HepG2 (cell line): ENCODE measurements around the gene CPM. TPM values are rescaled to one million over a fixed set of nuclear protein-coding genes. Genes with fewer than 3 reads are reported as not detected.

Experiments
- GLMP ChIP-seq: sonication (generic); formaldehyde crosslinking; IDR thresholded peaks from 2 replicates; pipeline ENCODE4 v1.9.0; 2021; ENCODE audit warnings: missing genetic modification reagents, mild to moderate bottlenecking, borderline replicate concordance
- NONO ChIP-seq, 2 experiments: fragments of 450-650 bp in 1 of 2; sonication (generic) in 1 of 2; formaldehyde crosslinking in 1 of 2; IDR thresholded peaks in 1 of 2; conservative IDR thresholded peaks in 1 of 2; 2 replicates each; pipeline versions ENCODE4 v1.6.1 to v1.8.0; 2017 to 2022; ENCODE audit warnings: mild to moderate bottlenecking in 1 of 2, missing genetic modification reagents in 1 of 2, moderate library complexity in 1 of 2
- TEAD2 ChIP-seq: sonication (generic); formaldehyde crosslinking; IDR thresholded peaks from 2 replicates; pipeline ENCODE4 v1.9.0; 2021; ENCODE audit warnings: missing genetic modification reagents
- ZBTB38 ChIP-seq: sonication (generic); formaldehyde crosslinking; IDR thresholded peaks from 2 replicates; pipeline ENCODE4 v1.5.1; 2020; ENCODE audit warnings: mild to moderate bottlenecking, missing genetic modification reagents
- ZNF333 ChIP-seq: sonication (generic); formaldehyde crosslinking; IDR thresholded peaks from 2 replicates; pipeline ENCODE4 v1.4.0; 2020; ENCODE audit warnings: mild to moderate bottlenecking, missing genetic modification reagents, borderline replicate concordance
- polyA plus RNA-seq, 8 experiments: library from polyadenylated mRNA; depleted of rRNA in 3 of 8; stranded (reverse) in 7 of 8; unstranded in 1 of 8; fragments of >200 nt; fragmentation: Illumina TruSeq in 4 of 8; extraction: Trizol in 4 of 8; gene quantifications; 2 replicates each; pipeline versions ENCODE4 v1.2.1 to v1.2.3, GENCODE V29; 2011 to 2016; ENCODE audit warnings: low read depth in 4 of 8, missing spikeins in 1 of 8, mixed read lengths in 1 of 8; ENCODE audit not compliant: insufficient read depth in 1 of 8
- total RNA-seq, 5 experiments: library from RNA; depleted of rRNA; stranded (reverse); fragments of >200 nt; fragmentation: Illumina TruSeq; extraction: Trizol; gene quantifications; 2 replicates each; pipeline ENCODE4 v1.2.3, GENCODE V29; 2016; ENCODE audit warnings: low read depth in 1 of 5
- TF ChIP-seq, protein P1 (sequence below): sonication (generic); formaldehyde crosslinking; conservative IDR thresholded peaks from 2 replicates; pipeline ENCODE4 v1.4.0; 2020; ENCODE audit warnings: mild to moderate bottlenecking, missing genetic modification reagents, moderate library complexity
- TF ChIP-seq, protein P2 (sequence below): sonication (generic); formaldehyde crosslinking; IDR thresholded peaks from one replicate; pipeline ENCODE4 v1.5.1; 2020; ENCODE audit warnings: mild to moderate bottlenecking, missing genetic modification reagents; ENCODE audit errors: not compliant biosample characterization

CPM gene
- total and polyA plus RNA-seq, 2 of the 13 experiments (the other 11 are each of a cell fraction or from before 2014, with no cell fraction given): not detected

DNA sequence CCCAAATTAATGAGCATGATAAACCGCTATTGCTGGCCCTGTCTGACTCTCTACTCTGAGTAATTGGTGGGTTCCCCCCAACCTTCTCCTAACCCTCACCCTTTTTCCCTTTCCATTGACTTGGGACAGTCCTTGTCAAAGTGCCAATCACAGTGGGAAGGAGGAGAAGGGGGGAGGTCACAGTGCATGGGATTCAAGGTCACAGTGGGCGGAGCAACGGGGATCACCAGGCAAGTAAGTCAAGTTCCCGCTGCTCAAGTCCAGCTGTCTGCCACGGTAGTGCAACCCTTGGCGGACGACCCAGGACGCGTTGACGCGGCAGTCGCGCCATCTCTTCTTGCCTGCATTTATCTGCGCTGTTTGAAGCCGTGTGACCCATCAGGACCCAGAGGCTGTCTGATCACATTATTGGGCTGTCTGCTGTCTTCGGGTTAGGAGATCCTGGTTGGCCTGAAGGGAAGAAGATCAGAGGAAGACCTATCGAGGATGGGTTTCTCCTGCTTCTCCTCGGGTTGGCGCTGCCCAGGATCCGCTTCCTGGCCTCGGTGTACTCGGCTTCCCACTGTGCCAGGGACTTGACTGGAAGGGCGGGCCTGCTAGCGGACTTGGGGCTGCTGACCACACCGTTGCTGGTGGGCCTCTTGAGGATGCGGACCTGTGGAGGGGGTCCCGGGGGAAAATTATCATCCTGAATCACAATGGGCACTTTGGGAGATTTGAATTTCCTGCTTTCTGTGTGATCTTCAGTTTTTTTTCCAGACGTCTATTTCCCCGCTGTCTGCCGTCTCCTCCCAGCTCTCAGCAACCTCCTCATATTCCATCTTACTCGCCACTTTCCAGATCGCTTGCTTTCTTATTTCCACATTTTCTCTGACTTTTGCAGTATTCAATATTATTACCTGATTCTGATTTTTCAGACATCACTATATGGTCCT, 128.0 kb downstream of the CPM start (continued):
- TF ChIP-seq, protein P1, sequence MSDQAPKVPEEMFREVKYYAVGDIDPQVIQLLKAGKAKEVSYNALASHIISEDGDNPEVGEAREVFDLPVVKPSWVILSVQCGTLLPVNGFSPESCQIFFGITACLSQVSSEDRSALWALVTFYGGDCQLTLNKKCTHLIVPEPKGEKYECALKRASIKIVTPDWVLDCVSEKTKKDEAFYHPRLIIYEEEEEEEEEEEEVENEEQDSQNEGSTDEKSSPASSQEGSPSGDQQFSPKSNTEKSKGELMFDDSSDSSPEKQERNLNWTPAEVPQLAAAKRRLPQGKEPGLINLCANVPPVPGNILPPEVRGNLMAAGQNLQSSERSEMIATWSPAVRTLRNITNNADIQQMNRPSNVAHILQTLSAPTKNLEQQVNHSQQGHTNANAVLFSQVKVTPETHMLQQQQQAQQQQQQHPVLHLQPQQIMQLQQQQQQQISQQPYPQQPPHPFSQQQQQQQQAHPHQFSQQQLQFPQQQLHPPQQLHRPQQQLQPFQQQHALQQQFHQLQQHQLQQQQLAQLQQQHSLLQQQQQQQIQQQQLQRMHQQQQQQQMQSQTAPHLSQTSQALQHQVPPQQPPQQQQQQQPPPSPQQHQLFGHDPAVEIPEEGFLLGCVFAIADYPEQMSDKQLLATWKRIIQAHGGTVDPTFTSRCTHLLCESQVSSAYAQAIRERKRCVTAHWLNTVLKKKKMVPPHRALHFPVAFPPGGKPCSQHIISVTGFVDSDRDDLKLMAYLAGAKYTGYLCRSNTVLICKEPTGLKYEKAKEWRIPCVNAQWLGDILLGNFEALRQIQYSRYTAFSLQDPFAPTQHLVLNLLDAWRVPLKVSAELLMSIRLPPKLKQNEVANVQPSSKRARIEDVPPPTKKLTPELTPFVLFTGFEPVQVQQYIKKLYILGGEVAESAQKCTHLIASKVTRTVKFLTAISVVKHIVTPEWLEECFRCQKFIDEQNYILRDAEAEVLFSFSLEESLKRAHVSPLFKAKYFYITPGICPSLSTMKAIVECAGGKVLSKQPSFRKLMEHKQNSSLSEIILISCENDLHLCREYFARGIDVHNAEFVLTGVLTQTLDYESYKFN (CRISPR knock-in tag): peak; percentile 83
- TF ChIP-seq ZNF333 (CRISPR knock-in tag) (no peak), TEAD2 (CRISPR knock-in tag) (no peak), ZBTB38 (peak; percentile 86), NONO (IDR thresholded peaks at IDR 0.05) (no peak), NONO (CRISPR knock-in tag; conservative IDR thresholded peaks at IDR 0.05) (peak; percentile 43; the same call in 1 of the 2 replicates), GLMP (CRISPR knock-in tag) (no peak)
- TF ChIP-seq, protein P2, sequence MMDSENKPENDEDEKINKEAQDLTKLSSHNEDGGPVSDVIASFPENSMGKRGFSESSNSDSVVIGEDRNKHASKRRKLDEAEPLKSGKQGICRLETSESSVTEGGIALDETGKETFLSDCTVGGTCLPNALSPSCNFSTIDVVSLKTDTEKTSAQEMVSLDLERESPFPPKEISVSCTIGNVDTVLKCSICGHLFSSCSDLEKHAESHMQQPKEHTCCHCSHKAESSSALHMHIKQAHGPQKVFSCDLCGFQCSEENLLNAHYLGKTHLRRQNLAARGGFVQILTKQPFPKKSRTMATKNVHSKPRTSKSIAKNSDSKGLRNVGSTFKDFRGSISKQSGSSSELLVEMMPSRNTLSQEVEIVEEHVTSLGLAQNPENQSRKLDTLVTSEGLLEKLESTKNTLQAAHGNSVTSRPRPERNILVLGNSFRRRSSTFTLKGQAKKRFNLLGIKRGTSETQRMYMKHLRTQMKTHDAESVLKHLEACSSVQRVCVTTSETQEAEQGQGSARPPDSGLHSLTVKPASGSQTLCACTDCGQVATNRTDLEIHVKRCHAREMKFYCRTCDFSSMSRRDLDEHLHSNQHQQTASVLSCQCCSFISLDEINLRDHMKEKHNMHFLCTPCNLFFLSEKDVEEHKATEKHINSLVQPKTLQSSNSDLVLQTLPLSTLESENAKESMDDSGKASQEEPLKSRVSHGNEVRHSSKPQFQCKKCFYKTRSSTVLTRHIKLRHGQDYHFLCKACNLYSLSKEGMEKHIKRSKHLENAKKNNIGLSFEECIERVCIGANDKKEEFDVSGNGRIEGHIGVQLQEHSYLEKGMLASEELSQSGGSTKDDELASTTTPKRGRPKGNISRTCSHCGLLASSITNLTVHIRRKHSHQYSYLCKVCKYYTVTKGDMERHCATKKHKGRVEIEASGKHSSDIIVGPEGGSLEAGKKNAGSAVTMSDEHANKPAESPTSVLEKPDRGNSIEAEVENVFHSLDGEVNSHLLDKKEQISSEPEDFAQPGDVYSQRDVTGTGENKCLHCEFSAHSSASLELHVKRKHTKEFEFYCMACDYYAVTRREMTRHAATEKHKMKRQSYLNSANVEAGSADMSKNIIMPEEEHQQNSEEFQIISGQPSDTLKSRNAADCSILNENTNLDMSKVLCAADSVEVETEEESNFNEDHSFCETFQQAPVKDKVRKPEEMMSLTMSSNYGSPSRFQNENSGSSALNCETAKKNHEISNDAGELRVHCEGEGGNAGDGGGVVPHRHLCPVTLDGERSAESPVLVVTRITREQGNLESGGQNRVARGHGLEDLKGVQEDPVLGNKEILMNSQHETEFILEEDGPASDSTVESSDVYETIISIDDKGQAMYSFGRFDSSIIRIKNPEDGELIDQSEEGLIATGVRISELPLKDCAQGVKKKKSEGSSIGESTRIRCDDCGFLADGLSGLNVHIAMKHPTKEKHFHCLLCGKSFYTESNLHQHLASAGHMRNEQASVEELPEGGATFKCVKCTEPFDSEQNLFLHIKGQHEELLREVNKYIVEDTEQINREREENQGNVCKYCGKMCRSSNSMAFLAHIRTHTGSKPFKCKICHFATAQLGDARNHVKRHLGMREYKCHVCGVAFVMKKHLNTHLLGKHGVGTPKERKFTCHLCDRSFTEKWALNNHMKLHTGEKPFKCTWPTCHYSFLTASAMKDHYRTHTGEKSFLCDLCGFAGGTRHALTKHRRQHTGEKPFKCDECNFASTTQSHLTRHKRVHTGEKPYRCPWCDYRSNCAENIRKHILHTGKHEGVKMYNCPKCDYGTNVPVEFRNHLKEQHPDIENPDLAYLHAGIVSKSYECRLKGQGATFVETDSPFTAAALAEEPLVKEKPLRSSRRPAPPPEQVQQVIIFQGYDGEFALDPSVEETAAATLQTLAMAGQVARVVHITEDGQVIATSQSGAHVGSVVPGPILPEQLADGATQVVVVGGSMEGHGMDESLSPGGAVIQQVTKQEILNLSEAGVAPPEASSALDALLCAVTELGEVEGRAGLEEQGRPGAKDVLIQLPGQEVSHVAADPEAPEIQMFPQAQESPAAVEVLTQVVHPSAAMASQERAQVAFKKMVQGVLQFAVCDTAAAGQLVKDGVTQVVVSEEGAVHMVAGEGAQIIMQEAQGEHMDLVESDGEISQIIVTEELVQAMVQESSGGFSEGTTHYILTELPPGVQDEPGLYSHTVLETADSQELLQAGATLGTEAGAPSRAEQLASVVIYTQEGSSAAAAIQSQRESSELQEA: peak; percentile 74
